Stimulated activated CD4-positive, alpha-beta T cell treated with anti-CD3 and anti-CD28 coated beads, Interleukin-1b, Interleukin-23, amount 100 ng/mL, for 1 hour (primary cell): ENCODE results near the gene RAB11FIP4.

Experiments
- DNase-seq, 2 donors: peaks; one replicate each; pipeline ENCODE4 v3.0.0-alpha.2; 2020; ENCODE audit warnings: low read depth in 2 of 2

The RAB11FIP4 gene

DNA sequence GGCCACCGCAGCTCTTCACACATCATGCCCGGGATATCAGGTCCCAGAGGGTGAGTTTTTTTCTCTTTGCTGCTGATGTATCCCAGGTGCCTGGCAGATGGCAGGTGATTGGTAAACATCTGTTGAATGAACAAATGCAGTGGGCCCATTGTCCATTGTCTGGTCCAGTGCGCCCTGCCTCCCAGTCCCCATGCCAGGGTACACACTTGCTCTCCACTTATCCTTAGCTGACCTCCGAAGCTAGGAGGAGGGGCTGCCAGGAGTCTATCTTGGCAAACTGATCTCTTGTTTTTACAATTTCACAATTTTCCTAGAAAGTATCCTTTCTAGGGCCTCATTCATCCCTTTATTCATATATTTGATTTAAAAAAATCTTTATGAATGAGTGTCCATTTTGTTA, 196.0 kb downstream of the RAB11FIP4 start:
- no peak for DNase-seq
